ENCODE results near the gene HSD11B1. TPM values are rescaled to one million over a fixed set of nuclear protein-coding genes. Genes with fewer than 3 reads are reported as not detected.

Gene HSD11B1
- total RNA-seq, 1 donor from 2014 or later = not detected

- H3K4me1 Mint-ChIP-seq (ENCODE audit: low read depth, unreplicated experiment) = peaks cover 11% of the 10 kb centered on the region
- H3K9me3 Mint-ChIP-seq (ENCODE audit: unreplicated experiment) = peaks cover 2% of the 10 kb centered on the region
- H3K27ac Mint-ChIP-seq (ENCODE audit: unreplicated experiment) = no peak overlapping the region
- no peak overlapping the region for H3K4me3 Mint-ChIP-seq (ENCODE audit: unreplicated experiment)
- no peak for DNase-seq
- H3K36me3 Mint-ChIP-seq (ENCODE audit: unreplicated experiment) = no peaks in the 10 kb centered on the region
- no peaks in the 10 kb centered on the region for H3K27me3 Mint-ChIP-seq (ENCODE audit: unreplicated experiment)
- TF ChIP-seq CTCF (IDR thresholded peaks at IDR 0.05; ENCODE audit: partially characterized antibody, unreplicated experiment) = no peak
Observed at GRCh38 chr1:209748620-209749019, 44.0 kb downstream of the HSD11B1 start.

GRCh38 chr1:209749205-209749604, 44.6 kb downstream of the HSD11B1 start:
- H3K27me3 Mint-ChIP-seq (ENCODE audit: unreplicated experiment) = no peaks in the 10 kb centered on the region
- peaks cover 11% of the 10 kb centered on the region for H3K4me1 Mint-ChIP-seq (ENCODE audit: low read depth, unreplicated experiment)
- TF ChIP-seq CTCF (IDR thresholded peaks at IDR 0.05; ENCODE audit: partially characterized antibody, unreplicated experiment) = no peak
- H3K4me3 Mint-ChIP-seq (ENCODE audit: unreplicated experiment) = no peak overlapping the region
- peaks cover 2% of the 10 kb centered on the region for H3K9me3 Mint-ChIP-seq (ENCODE audit: unreplicated experiment)
- H3K36me3 Mint-ChIP-seq (ENCODE audit: unreplicated experiment) = no peaks in the 10 kb centered on the region
- DNase-seq = no peak
- no peak overlapping the region for H3K27ac Mint-ChIP-seq (ENCODE audit: unreplicated experiment)

GRCh38 chr1:209749670-209750323, 45.2 kb downstream of the HSD11B1 start:
- Mint-ChIP-seq H3K27me3 (ENCODE audit: unreplicated experiment) (no peaks in the 10 kb centered on the region), H3K27ac (ENCODE audit: unreplicated experiment) (no peak overlapping the region), H3K36me3 (ENCODE audit: unreplicated experiment) (no peaks in the 10 kb centered on the region), H3K4me1 (ENCODE audit: low read depth, unreplicated experiment) (peaks cover 11% of the 10 kb centered on the region), H3K4me3 (ENCODE audit: unreplicated experiment) (no peak overlapping the region), H3K9me3 (ENCODE audit: unreplicated experiment) (peaks cover 2% of the 10 kb centered on the region)
- no peak for DNase-seq
- TF ChIP-seq CTCF (IDR thresholded peaks at IDR 0.05; ENCODE audit: partially characterized antibody, unreplicated experiment) = no peak

GRCh38 chr1:209751627-209752231, 47.1 kb downstream of the HSD11B1 start:
- peaks cover 2% of the 10 kb centered on the region for H3K9me3 Mint-ChIP-seq (ENCODE audit: unreplicated experiment)
- TF ChIP-seq CTCF (IDR thresholded peaks at IDR 0.05; ENCODE audit: partially characterized antibody, unreplicated experiment) = no peak
- H3K4me1 Mint-ChIP-seq (ENCODE audit: low read depth, unreplicated experiment) = peaks cover 3% of the 10 kb centered on the region
- H3K27me3 Mint-ChIP-seq (ENCODE audit: unreplicated experiment) = no peaks in the 10 kb centered on the region
- DNase-seq = no peak
- H3K27ac Mint-ChIP-seq (ENCODE audit: unreplicated experiment) = no peak overlapping the region
- no peaks in the 10 kb centered on the region for H3K36me3 Mint-ChIP-seq (ENCODE audit: unreplicated experiment)
- H3K4me3 Mint-ChIP-seq (ENCODE audit: unreplicated experiment) = no peak overlapping the region

- DNase-seq = no peak
- Mint-ChIP-seq H3K27me3 (ENCODE audit: unreplicated experiment) (no peaks in the 10 kb centered on the region), H3K4me3 (ENCODE audit: unreplicated experiment) (no peak overlapping the region), H3K27ac (ENCODE audit: unreplicated experiment) (no peak overlapping the region), H3K9me3 (ENCODE audit: unreplicated experiment) (peaks cover 2% of the 10 kb centered on the region), H3K4me1 (ENCODE audit: low read depth, unreplicated experiment) (no peaks in the 10 kb centered on the region), H3K36me3 (ENCODE audit: unreplicated experiment) (no peaks in the 10 kb centered on the region)
- TF ChIP-seq CTCF (IDR thresholded peaks at IDR 0.05; ENCODE audit: partially characterized antibody, unreplicated experiment) = no peak
Observed at GRCh38 chr1:209752890-209753289, 48.2 kb downstream of the HSD11B1 start.

Measured in glutamatergic neuron (in vitro differentiated cells).